Muscle of leg (tissue), 11 donors: ENCODE data around the gene GPC6. TPM values are rescaled to one million over a fixed set of nuclear protein-coding genes. Genes with fewer than 3 reads are reported as not detected.
A peak's percentile ranks its signal among the peaks of the same experiment; 100 is the strongest.
"Not testable (repeated sequence)": the region's sequence is repeated elsewhere in the genome, so short reads cannot be mapped to it uniquely, and the experiment has no call there.

ENCODE experiments used
- DNase-seq: peaks from one replicate; pipeline ENCODE4 v3.0.0; 2013
- H3K27ac ChIP-seq: one replicate; pipeline ENCODE4 v1.5.1; 2013; ENCODE audit warnings: mild to moderate bottlenecking, low read length, control low read depth
- H3K27me3 ChIP-seq: one replicate; pipeline ENCODE4 v1.6.1; 2013; ENCODE audit warnings: low read length; ENCODE audit not compliant: control insufficient read depth, insufficient read depth
- H3K36me3 ChIP-seq: one replicate; pipeline ENCODE4 v1.6.1; 2013; ENCODE audit warnings: low read length; ENCODE audit not compliant: control insufficient read depth, insufficient read depth
- H3K4me1 ChIP-seq: one replicate; pipeline ENCODE4 v1.6.1; 2013; ENCODE audit warnings: low read length; ENCODE audit not compliant: control insufficient read depth, insufficient read depth
- H3K4me3 ChIP-seq: one replicate; pipeline ENCODE4 v1.5.1; 2013; ENCODE audit warnings: low read length, control low read depth
- H3K9me3 ChIP-seq: replicated peaks from 2 replicates; pipeline ENCODE4 v1.6.1; 2013; ENCODE audit warnings: low read depth, low read length; ENCODE audit not compliant: control insufficient read depth
- WGBS: methylation state at CpG from one replicate; pipeline ENCODE4 v1.1.5; 2013; ENCODE audit warnings: missing lambda C conversion rate; ENCODE audit not compliant: insufficient coverage; 5-methylcytosine and 5-hydroxymethylcytosine counted together
- polyA plus RNA-seq, 8 donors: library from polyadenylated mRNA; unstranded; fragments of 120-200 nt; gene quantifications; one replicate each; pipeline versions ENCODE4 v1.2.1 to v1.2.3, GENCODE V29; 2013; ENCODE audit warnings: inconsistent platforms in 1 of 8, low replicate concordance in 1 of 8; ENCODE audit not compliant: insufficient read length in 8 of 8, insufficient read depth in 1 of 8
- total RNA-seq: library from RNA; stranded (reverse); fragments of 120-200 nt; gene quantifications from one replicate; pipeline ENCODE4 v1.2.4, GENCODE V29; 2013

GPC6 gene
- total and polyA plus RNA-seq, 9 donors = 5.6 to 20.0 (median 9.9) TPM

- peak; percentile 86 for DNase-seq
- Histone ChIP-seq H3K27ac (peak overlapping the region; percentile 72), H3K36me3 (no peaks in the 10 kb centered on the region), H3K9me3 (no peaks in the 10 kb centered on the region), H3K4me1 (peaks cover 29% of the 10 kb centered on the region), H3K27me3 (peaks cover 2% of the 10 kb centered on the region), H3K4me3 (no peak overlapping the region)
- 16% methylated on average over 3 of the region's 5 CpGs for WGBS
Measured at GRCh38 chr13:94335761-94336526, 1109.3 kb downstream of the GPC6 start.

- Histone ChIP-seq H3K36me3 (no peaks in the 10 kb centered on the region), H3K27me3 (peaks cover 2% of the 10 kb centered on the region), H3K27ac (no peak overlapping the region), H3K9me3 (no peaks in the 10 kb centered on the region), H3K4me1 (peaks cover 32% of the 10 kb centered on the region), H3K4me3 (no peak overlapping the region)
- no peak for DNase-seq
- 87% methylated on average over 3 of the region's 11 CpGs for WGBS
Measured at GRCh38 chr13:94339116-94339687, 1112.6 kb downstream of the GPC6 start.

GRCh38 chr13:94342436-94343242 is 1116.0 kb downstream of the GPC6 start:
- peak; percentile 69 for DNase-seq
- Histone ChIP-seq H3K4me1 (peaks cover 26% of the 10 kb centered on the region), H3K27me3 (no peaks in the 10 kb centered on the region), H3K9me3 (no peaks in the 10 kb centered on the region), H3K27ac (peak overlapping the region; percentile 44), H3K4me3 (no peak overlapping the region), H3K36me3 (no peaks in the 10 kb centered on the region)
- 38% methylated on average over 13 of the region's 17 CpGs for WGBS

- no peaks in the 10 kb centered on the region for H3K27me3 ChIP-seq
- 37% methylated on average over 4 of the region's 7 CpGs for WGBS
- H3K36me3 ChIP-seq = no peaks in the 10 kb centered on the region
- H3K9me3 ChIP-seq = no peaks in the 10 kb centered on the region
- DNase-seq = peak; percentile 65
- H3K4me1 ChIP-seq = peaks cover 26% of the 10 kb centered on the region
- no peak overlapping the region for H3K4me3 ChIP-seq
- peak overlapping the region; percentile 44 for H3K27ac ChIP-seq
Measured at GRCh38 chr13:94343243-94343585, 1116.6 kb downstream of the GPC6 start.

GRCh38 chr13:94343687-94344086 is 1117.1 kb downstream of the GPC6 start:
- peak overlapping the region; percentile 25 for H3K27ac ChIP-seq
- WGBS = no CpG with 5 or more reads among the region's 3 CpGs

GRCh38 chr13:94344126-94344818 is 1117.7 kb downstream of the GPC6 start:
- Histone ChIP-seq H3K4me1 (peaks cover 26% of the 10 kb centered on the region), H3K27me3 (no peaks in the 10 kb centered on the region), H3K9me3 (no peaks in the 10 kb centered on the region), H3K27ac (peak overlapping the region; percentile 25), H3K36me3 (no peaks in the 10 kb centered on the region), H3K4me3 (no peak overlapping the region)
- peak; percentile 60 for DNase-seq
- WGBS = 12% methylated on average over 3 of the region's 8 CpGs

More at GRCh38 chr13:94343687-94344086, 1117.1 kb downstream of the GPC6 start:
- H3K9me3 ChIP-seq, H3K36me3 ChIP-seq, DNase-seq, H3K27me3 ChIP-seq, H3K4me3 ChIP-seq: not testable (repeated sequence)
- peaks cover 26% of the 10 kb centered on the region for H3K4me1 ChIP-seq

- Histone ChIP-seq H3K4me3 (no peak overlapping the region), H3K4me1 (peaks cover 26% of the 10 kb centered on the region), H3K27me3 (no peaks in the 10 kb centered on the region), H3K36me3 (no peaks in the 10 kb centered on the region), H3K9me3 (no peaks in the 10 kb centered on the region), H3K27ac (no peak overlapping the region)
- WGBS = 33% methylated on average over 2 of the region's 8 CpGs
- no peak for DNase-seq
Measured at GRCh38 chr13:94345374-94346195, 1119.0 kb downstream of the GPC6 start.

GRCh38 chr13:94346261-94347019 is 1119.8 kb downstream of the GPC6 start:
- no peaks in the 10 kb centered on the region for H3K36me3 ChIP-seq
- peaks cover 26% of the 10 kb centered on the region for H3K4me1 ChIP-seq
- no peak for DNase-seq
- H3K27ac ChIP-seq = no peak overlapping the region
- no peak overlapping the region for H3K4me3 ChIP-seq
- 90% methylated on average over 2 of the region's 13 CpGs for WGBS
- no peaks in the 10 kb centered on the region for H3K27me3 ChIP-seq
- H3K9me3 ChIP-seq = no peaks in the 10 kb centered on the region
